ENCODE data around the gene SIRPB2.

DNA sequence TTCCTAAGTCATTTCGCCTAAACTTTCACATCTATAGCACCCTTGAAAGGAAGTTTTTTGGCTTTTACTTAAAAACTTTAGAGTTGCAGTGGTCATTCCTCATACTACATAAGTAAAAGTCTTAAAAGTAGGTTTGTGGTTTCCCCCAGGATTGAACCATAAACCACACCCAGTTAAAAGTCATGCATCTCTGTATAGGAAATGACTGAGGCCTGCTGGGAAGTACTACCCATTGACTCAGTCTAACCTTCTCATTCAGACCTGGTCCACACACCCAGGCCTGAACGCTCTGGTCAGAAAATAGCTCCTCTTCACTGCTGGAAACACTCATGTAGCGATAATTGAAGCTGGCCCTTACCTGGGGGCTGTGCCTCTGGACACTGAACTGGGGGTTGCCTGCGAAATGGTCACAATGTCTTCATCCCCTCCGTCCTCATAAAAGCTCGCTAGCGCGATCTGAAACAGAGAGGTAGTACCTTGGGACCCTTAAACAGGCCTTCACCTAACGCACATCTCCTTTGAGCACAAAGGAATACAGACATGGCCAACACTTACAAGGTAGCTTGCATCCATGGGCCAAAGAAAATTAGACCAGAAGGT, 27.1 kb downstream of the SIRPB2 start:
- TF ChIP-seq, protein P1, sequence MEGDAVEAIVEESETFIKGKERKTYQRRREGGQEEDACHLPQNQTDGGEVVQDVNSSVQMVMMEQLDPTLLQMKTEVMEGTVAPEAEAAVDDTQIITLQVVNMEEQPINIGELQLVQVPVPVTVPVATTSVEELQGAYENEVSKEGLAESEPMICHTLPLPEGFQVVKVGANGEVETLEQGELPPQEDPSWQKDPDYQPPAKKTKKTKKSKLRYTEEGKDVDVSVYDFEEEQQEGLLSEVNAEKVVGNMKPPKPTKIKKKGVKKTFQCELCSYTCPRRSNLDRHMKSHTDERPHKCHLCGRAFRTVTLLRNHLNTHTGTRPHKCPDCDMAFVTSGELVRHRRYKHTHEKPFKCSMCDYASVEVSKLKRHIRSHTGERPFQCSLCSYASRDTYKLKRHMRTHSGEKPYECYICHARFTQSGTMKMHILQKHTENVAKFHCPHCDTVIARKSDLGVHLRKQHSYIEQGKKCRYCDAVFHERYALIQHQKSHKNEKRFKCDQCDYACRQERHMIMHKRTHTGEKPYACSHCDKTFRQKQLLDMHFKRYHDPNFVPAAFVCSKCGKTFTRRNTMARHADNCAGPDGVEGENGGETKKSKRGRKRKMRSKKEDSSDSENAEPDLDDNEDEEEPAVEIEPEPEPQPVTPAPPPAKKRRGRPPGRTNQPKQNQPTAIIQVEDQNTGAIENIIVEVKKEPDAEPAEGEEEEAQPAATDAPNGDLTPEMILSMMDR (IDR thresholded peaks at IDR 0.05; ENCODE audit: insufficient read depth, low read length): no peak
- no peak for TF ChIP-seq SPI1 (IDR thresholded peaks at IDR 0.05; ENCODE audit: borderline replicate concordance, low read depth)
